Ascending aorta (tissue), 2 donors: ENCODE measurements around the gene SLC28A1. TPM values are rescaled to one million over a fixed set of nuclear protein-coding genes. Genes with fewer than 3 reads are reported as not detected.

ENCODE experiments used
- DNase-seq, 2 donors: peaks; one replicate each; pipeline ENCODE4 v3.0.0-alpha.2; 2019; ENCODE audit warnings: low spot score in 2 of 2
- H3K27ac ChIP-seq, 2 donors: fragments of 200-600 bp; sonication (generic); one replicate each; pipeline ENCODE4 v1.5.1; 2016 to 2017; ENCODE audit warnings: mild to moderate bottlenecking in 1 of 2
- H3K27me3 ChIP-seq: fragments of 200-600 bp; sonication (generic); one replicate; pipeline ENCODE4 v1.5.1; 2017
- H3K36me3 ChIP-seq, 2 donors: fragments of 200-600 bp; sonication (generic); one replicate each; pipeline ENCODE4 v1.5.1; 2016
- H3K4me1 ChIP-seq, 2 donors: fragments of 200-600 bp; sonication (generic); one replicate each; pipeline ENCODE4 v1.5.1; 2016 to 2017; ENCODE audit warnings: mild to moderate bottlenecking in 1 of 2
- H3K4me3 ChIP-seq, 2 donors: fragments of 200-600 bp; sonication (generic); one replicate each; pipeline ENCODE4 v1.5.1; 2016 to 2017; ENCODE audit warnings: mild to moderate bottlenecking in 1 of 2
- H3K9me3 ChIP-seq, 2 donors: fragments of 200-600 bp; sonication (generic); one replicate each; pipeline ENCODE4 v1.5.1; 2016
- intact Hi-C: fragments of 100-400 bp; cut with DNase I; formaldehyde crosslinking; loops from one replicate; pipeline ENCODE4 v1.15.1; 2023
- total RNA-seq: library from RNA; depleted of rRNA; stranded (reverse); fragments of >200 nt; gene quantifications from one replicate; pipeline ENCODE4 v1.1.0, GENCODE V29; 2016
- TF ChIP-seq, protein P1 (sequence below), 3 experiments: fragments of 200-600 bp in 2 of 3; fragments of 450-650 bp in 1 of 3; sonication (generic) in 2 of 3; IDR thresholded peaks; one replicate each; pipeline ENCODE4 v1.5.1; 2016 to 2019; ENCODE audit warnings: antibody characterized with exemption in 3 of 3, mild to moderate bottlenecking in 1 of 3, moderate library complexity in 1 of 3

SLC28A1 gene
- total RNA-seq, 1 donor from 2014 or later: not detected

DNA sequence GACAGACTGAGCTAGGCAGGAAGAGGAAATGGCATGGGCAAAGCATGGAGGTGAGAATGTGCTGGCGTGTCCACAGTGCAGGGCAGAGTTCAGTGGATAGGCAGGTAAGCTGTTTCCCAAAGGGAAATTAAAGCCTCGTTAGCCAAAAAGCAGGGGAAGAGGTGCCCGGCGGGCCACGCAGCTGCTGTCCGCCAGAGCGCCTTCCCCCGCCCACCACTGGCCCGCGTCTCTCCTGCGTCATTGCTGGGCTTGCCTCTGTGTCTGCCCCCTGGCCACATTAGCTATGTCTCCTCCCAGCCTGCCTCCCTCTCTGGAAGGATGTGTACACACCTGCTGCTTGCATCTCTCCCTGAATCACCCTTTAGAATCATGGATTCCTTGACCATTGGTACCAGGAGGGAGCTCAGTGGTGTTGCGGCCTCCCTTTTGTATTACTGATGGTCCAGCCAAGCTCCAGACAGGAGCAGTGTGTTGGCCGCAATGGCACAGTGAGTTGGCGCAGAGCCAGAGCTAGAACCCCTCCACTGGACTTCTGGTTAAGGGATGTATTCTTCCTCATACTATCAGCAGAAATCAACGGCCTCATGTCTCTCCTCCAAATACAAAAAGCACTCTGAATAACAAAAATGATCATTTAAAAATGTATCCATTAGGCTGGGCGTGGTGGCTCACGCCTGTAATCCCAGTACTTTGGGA, 26.6 kb downstream of the SLC28A1 start:
- TF ChIP-seq, protein P1, sequence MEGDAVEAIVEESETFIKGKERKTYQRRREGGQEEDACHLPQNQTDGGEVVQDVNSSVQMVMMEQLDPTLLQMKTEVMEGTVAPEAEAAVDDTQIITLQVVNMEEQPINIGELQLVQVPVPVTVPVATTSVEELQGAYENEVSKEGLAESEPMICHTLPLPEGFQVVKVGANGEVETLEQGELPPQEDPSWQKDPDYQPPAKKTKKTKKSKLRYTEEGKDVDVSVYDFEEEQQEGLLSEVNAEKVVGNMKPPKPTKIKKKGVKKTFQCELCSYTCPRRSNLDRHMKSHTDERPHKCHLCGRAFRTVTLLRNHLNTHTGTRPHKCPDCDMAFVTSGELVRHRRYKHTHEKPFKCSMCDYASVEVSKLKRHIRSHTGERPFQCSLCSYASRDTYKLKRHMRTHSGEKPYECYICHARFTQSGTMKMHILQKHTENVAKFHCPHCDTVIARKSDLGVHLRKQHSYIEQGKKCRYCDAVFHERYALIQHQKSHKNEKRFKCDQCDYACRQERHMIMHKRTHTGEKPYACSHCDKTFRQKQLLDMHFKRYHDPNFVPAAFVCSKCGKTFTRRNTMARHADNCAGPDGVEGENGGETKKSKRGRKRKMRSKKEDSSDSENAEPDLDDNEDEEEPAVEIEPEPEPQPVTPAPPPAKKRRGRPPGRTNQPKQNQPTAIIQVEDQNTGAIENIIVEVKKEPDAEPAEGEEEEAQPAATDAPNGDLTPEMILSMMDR (IDR thresholded peaks at IDR 0.05): no peak
- H3K27me3 ChIP-seq: no peaks in the 10 kb centered on the region
- H3K4me1 ChIP-seq: peaks cover 32 to 56% of the 10 kb centered on the region in 2 donors
- no peaks in the 10 kb centered on the region for H3K36me3 ChIP-seq
- H3K4me3 ChIP-seq: no peak overlapping the region
- no peaks in the 10 kb centered on the region for H3K9me3 ChIP-seq
- no peak for DNase-seq
- H3K27ac ChIP-seq: peak overlapping the region; percentile 83 to 98
- intact Hi-C loops: no loop called here

DNA sequence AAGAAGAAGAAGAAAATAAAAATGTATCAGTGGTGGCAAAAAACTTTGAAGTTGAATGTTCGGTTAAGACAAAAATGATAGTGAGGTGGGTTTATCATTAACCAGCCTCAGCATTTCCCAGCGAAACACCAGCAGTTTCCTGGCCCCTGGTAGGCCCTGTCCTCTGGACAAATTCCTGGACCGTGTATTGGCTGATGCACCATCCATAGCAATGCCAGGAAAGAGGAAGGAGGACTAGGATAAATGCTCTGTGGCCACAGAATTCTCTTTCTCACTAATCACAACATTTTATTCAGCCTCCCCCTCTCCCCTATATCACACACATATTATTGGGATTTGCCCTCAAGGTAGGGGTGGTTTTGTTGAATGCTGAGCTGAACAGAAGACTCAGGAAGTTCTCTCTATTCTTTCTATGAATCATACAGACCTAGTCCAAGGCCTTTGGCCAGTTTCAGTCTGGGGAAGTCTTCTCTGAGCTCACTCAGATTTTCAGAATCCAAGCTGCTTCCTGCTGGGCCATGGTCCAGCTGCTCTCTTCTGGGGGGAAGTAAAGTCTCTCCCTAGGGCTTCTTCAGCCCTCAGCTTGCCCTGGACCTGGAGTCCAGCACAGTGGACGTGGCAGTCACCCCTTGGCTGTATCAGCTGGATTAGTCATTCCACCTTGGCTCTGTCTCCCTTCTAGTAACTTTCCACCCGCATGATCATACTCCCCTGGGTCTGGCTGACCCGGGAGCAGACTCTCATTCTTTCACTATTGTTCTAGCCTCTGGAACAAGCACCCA, 27.6 kb downstream of the SLC28A1 start:
- peaks cover 32 to 56% of the 10 kb centered on the region in 2 donors for H3K4me1 ChIP-seq
- peak; percentile 89 to 98 for DNase-seq
- no peaks in the 10 kb centered on the region for H3K9me3 ChIP-seq
- TF ChIP-seq, protein P1 (IDR thresholded peaks at IDR 0.05): no peak
- H3K4me3 ChIP-seq: no peak overlapping the region
- peak overlapping the region; percentile 83 to 98 for H3K27ac ChIP-seq
- no peaks in the 10 kb centered on the region for H3K27me3 ChIP-seq
- intact Hi-C loops: loop anchor here (2.0 kb wide), 3 partner anchors 15 to 93 kb away; no protein-coding TSS in a partner anchor
- H3K36me3 ChIP-seq: no peaks in the 10 kb centered on the region

DNA sequence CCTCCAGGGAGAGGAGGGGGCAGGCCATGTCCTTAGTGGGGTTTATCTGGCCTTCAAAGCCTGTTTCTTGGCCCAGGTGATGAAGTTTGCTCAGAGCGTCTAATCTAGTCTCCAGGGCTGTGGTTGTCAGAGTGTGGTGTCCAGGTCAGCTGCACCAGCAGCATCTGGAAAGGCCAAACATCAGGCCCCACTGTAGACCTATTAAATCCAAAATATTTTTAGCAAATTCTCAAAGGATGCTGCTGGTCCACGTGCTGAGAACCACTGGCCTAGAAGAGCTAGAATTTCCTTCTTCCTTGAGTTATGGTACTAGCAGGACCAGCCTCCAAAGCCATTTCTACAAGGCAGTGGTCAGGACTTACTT, 28.9 kb downstream of the SLC28A1 start:
- Histone ChIP-seq H3K4me3 (no peak overlapping the region), H3K4me1 (peaks cover 32 to 56% of the 10 kb centered on the region in 2 donors), H3K27ac (peak overlapping the region; percentile 83 to 98), H3K36me3 (no peaks in the 10 kb centered on the region), H3K27me3 (no peaks in the 10 kb centered on the region), H3K9me3 (no peaks in the 10 kb centered on the region)
- intact Hi-C loops: loop anchor here (2.0 kb wide), 3 partner anchors 13 to 95 kb away; no protein-coding TSS in a partner anchor
- no peak for DNase-seq
- TF ChIP-seq, protein P1 (IDR thresholded peaks at IDR 0.05): no peak

DNA sequence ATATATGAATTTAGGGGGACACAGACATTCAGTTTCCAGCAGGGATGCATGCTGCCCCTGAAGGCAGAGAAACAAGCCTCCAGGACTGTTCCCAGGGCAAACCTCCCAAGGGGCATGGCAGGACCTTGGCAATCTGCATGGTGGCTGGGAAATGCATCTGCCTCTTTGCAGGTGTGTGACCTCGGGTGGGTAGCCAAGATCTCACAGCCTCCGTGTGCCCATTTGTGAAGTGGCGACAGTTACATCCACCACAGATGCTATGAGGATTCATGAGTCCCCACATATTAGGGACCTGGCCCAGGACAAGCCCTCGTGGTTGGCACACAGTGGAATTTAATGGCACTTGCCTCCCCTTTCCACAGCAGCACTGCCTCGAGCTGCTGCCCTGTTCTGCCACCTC, 29.9 kb downstream of the SLC28A1 start:
- no peak overlapping the region for H3K4me3 ChIP-seq
- no peaks in the 10 kb centered on the region for H3K27me3 ChIP-seq
- no peaks in the 10 kb centered on the region for H3K9me3 ChIP-seq
- intact Hi-C loops: no loop called here
- H3K36me3 ChIP-seq: no peaks in the 10 kb centered on the region
- DNase-seq: no peak
- H3K27ac ChIP-seq: peak overlapping the region; percentile 83 to 98
- TF ChIP-seq, protein P1 (IDR thresholded peaks at IDR 0.05): no peak
- peaks cover 32 to 56% of the 10 kb centered on the region in 2 donors for H3K4me1 ChIP-seq

DNA sequence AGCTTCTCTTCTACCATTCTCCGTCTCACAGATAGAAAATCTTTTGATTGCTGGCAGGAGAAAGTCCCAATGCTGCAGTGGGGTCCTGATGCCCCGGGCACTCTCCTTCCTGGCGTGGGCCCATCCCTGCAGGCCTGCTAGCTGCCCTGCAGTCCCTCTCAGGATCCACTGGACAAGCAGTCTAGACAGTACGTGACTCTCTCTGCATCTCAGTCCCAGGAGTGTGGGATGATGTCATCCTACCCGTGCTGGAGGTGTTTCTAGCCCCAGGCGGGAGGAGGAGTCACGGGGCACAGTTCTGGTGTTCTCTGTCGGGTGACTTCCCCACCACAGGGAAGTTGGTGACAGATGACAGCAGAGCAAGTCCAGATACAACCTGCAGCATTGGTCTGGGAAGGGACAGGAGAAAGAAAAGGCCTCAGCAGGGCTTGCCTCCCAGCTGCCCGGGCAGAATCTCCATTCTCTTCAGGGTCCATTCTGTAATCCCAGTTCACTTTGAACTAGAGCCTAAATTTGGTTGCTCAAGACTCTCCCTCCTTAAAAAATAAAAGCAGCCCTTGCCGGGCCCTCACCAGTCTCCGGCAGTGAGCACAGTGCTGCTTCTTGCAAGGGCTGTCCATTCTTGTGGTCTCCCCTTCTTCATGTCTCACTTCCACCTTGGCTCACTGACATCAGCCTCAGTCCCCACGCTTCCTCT, 30.6 kb downstream of the SLC28A1 start:
- peak overlapping the region; percentile 83 to 98 for H3K27ac ChIP-seq
- no peaks in the 10 kb centered on the region for H3K27me3 ChIP-seq
- DNase-seq: peak; percentile 89 to 94
- H3K36me3 ChIP-seq: no peaks in the 10 kb centered on the region
- H3K9me3 ChIP-seq: no peaks in the 10 kb centered on the region
- TF ChIP-seq, protein P1 (IDR thresholded peaks at IDR 0.05): peak in 1 of 3 experiments; percentile 10
- intact Hi-C loops: no loop called here
- peak overlapping the region in 1 of 2 donors; percentile 7 for H3K4me3 ChIP-seq
- H3K4me1 ChIP-seq: peaks cover 32 to 51% of the 10 kb centered on the region in 2 donors
